GM23338 (cell line): ENCODE measurements around the gene DHRS13. TPM values are rescaled to one million over a fixed set of nuclear protein-coding genes. Genes with fewer than 3 reads are reported as not detected.
"Not testable (repeated sequence)": the region's sequence is repeated elsewhere in the genome, so short reads cannot be mapped to it uniquely, and the experiment has no call there.

Experiments
- ATAC-seq: fragments of 200-7000 bp; cut with Tn5 transposase; 3 replicates; pipeline ENCODE4 v1.9.1; 2020
- DNase-seq: peaks from one replicate; pipeline ENCODE4 v3.0.0-alpha.2; 2015; ENCODE audit warnings: low spot score
- H2AFZ ChIP-seq: fragments of 200-600 bp; sonication (generic); 2 replicates; pipeline ENCODE4 v1.8.0; 2016; ENCODE audit warnings: antibody characterized with exemption, mild to moderate bottlenecking, moderate library complexity
- H3F3A ChIP-seq: fragments of 200-600 bp; sonication (generic); replicated peaks from 2 replicates; pipeline ENCODE4 v1.8.0; 2017; ENCODE audit warnings: antibody characterized with exemption, mixed run types, low read depth
- H3K27ac ChIP-seq: fragments of 200-600 bp; sonication (generic); 2 replicates; pipeline ENCODE4 v1.6.1; 2016; ENCODE audit warnings: low read depth
- H3K27me3 ChIP-seq: fragments of 200-600 bp; sonication (generic); 2 replicates; pipeline ENCODE4 v1.8.0; 2016; ENCODE audit warnings: mild to moderate bottlenecking, mixed run types, moderate library complexity; ENCODE audit not compliant: insufficient read depth
- H3K36me3 ChIP-seq: fragments of 200-600 bp; sonication (generic); 2 replicates; pipeline ENCODE4 v1.8.0; 2016; ENCODE audit warnings: mild to moderate bottlenecking; ENCODE audit not compliant: insufficient read depth
- H3K4me1 ChIP-seq: fragments of 200-600 bp; sonication (generic); 2 replicates; pipeline ENCODE4 v1.8.0; 2016; ENCODE audit warnings: mild to moderate bottlenecking, moderate library complexity; ENCODE audit not compliant: insufficient read depth
- H3K4me2 ChIP-seq: fragments of 200-600 bp; sonication (generic); 2 replicates; pipeline ENCODE4 v1.7.1; 2017; ENCODE audit warnings: mixed run types
- H3K4me3 ChIP-seq: fragments of 200-600 bp; sonication (generic); 2 replicates; pipeline ENCODE4 v1.6.1; 2016; ENCODE audit warnings: mixed run types
- H3K79me2 ChIP-seq: fragments of 200-600 bp; sonication (generic); replicated peaks from 2 replicates; pipeline ENCODE4 v1.8.0; 2017; ENCODE audit warnings: mild to moderate bottlenecking; ENCODE audit not compliant: insufficient read depth
- H3K9me2 ChIP-seq: fragments of 200-600 bp; sonication (generic); 2 replicates; pipeline ENCODE4 v1.8.0; 2017; ENCODE audit not compliant: insufficient read depth
- H4K20me1 ChIP-seq: fragments of 200-600 bp; sonication (generic); replicated peaks from 2 replicates; pipeline ENCODE4 v1.8.0; 2017; ENCODE audit warnings: mild to moderate bottlenecking; ENCODE audit not compliant: insufficient read depth
- H3K27ac Mint-ChIP-seq: 2 replicates; pipeline ENCODE4 v1.8.0; 2020; ENCODE audit warnings: inconsistent platforms, mild to moderate bottlenecking, moderate library complexity, mixed read lengths
- H3K27me3 Mint-ChIP-seq: 3 replicates; pipeline ENCODE4 v1.8.0; 2022; ENCODE audit warnings: low read depth, mild to moderate bottlenecking, moderate library complexity, mixed read lengths, inconsistent platforms; ENCODE audit not compliant: insufficient read depth, poor library complexity
- H3K36me3 Mint-ChIP-seq: 3 replicates; pipeline ENCODE4 v1.8.0; 2021; ENCODE audit warnings: low read depth, mild to moderate bottlenecking, inconsistent platforms, moderate library complexity, mixed read lengths
- H3K4me1 Mint-ChIP-seq: 3 replicates; pipeline ENCODE4 v1.8.0; 2020; ENCODE audit warnings: mild to moderate bottlenecking, inconsistent platforms, mixed read lengths
- H3K4me3 Mint-ChIP-seq: 3 replicates; pipeline ENCODE4 v1.8.0; 2021; ENCODE audit warnings: moderate library complexity, mild to moderate bottlenecking, inconsistent platforms, mixed read lengths
- H3K9me3 Mint-ChIP-seq: 3 replicates; pipeline ENCODE4 v1.8.0; 2020; ENCODE audit warnings: moderate library complexity, mild to moderate bottlenecking, inconsistent platforms, mixed read lengths
- CREB1 ChIP-seq: fragments of 250-450 bp; sonication (Bioruptor Pico); IDR thresholded peaks from 2 replicates; pipeline ENCODE4 v1.5.0; 2020; ENCODE audit warnings: low read depth, mild to moderate bottlenecking, moderate library complexity
- CTCF ChIP-seq, 2 experiments: fragments of 200-600 bp in 1 of 2; sonication (generic) in 1 of 2; conservative IDR thresholded peaks; 2 replicates each; pipeline versions ENCODE4 v1.5.1 to v1.6.1; 2016 to 2017; ENCODE audit warnings: antibody characterized with exemption in 2 of 2, low read depth in 2 of 2, mild to moderate bottlenecking in 2 of 2, moderate library complexity in 1 of 2
- ETS1 ChIP-seq: IDR thresholded peaks from 2 replicates; pipeline ENCODE4 v1.6.1; 2016; ENCODE audit warnings: antibody characterized with exemption
- EZH2 ChIP-seq: fragments of 200-600 bp; sonication (generic); IDR thresholded peaks from one replicate; pipeline ENCODE4 v1.8.0; 2017; ENCODE audit warnings: antibody characterized with exemption, mild to moderate bottlenecking, low read depth; ENCODE audit not compliant: unreplicated experiment
- EZH2phosphoT487 ChIP-seq: fragments of 200-600 bp; sonication (generic); IDR thresholded peaks from one replicate; pipeline ENCODE4 v1.8.1; 2018; ENCODE audit warnings: antibody characterized with exemption; ENCODE audit not compliant: unreplicated experiment
- JUNB ChIP-seq: IDR thresholded peaks from one replicate; pipeline ENCODE4 v1.6.1; 2016; ENCODE audit warnings: antibody characterized with exemption; ENCODE audit not compliant: unreplicated experiment
- POLR2AphosphoS5 ChIP-seq: IDR thresholded peaks from 2 replicates; pipeline ENCODE4 v1.6.1; 2016; ENCODE audit warnings: antibody characterized with exemption, low read depth
- STAT1 ChIP-seq: IDR thresholded peaks from one replicate; pipeline ENCODE4 v1.6.1; 2016; ENCODE audit warnings: antibody characterized with exemption; ENCODE audit not compliant: unreplicated experiment
- ZNF114 ChIP-seq: fragments of 250-450 bp; sonication (Bioruptor Pico); IDR thresholded peaks from 2 replicates; pipeline ENCODE4 v1.5.0; 2020; ENCODE audit warnings: mild to moderate bottlenecking, moderate library complexity
- ZNF331 ChIP-seq: fragments of 250-450 bp; sonication (Bioruptor Pico); IDR thresholded peaks from 2 replicates; pipeline ENCODE4 v1.5.0; 2020; ENCODE audit warnings: low read depth, mild to moderate bottlenecking, moderate library complexity
- ZNF462 ChIP-seq: fragments of 250-450 bp; sonication (Bioruptor Pico); IDR thresholded peaks from 2 replicates; pipeline ENCODE4 v1.5.0; 2020; ENCODE audit warnings: mild to moderate bottlenecking, moderate library complexity
- polyA plus RNA-seq: library from polyadenylated mRNA; unstranded; fragments of >200 nt; fragmentation: Nextera tagmentation; extraction: Ambion mirVana; gene quantifications from 2 replicates; pipeline ENCODE4 v1.2.1, GENCODE V29; 2016
- total RNA-seq: library from RNA; depleted of rRNA; stranded (reverse); fragments of >200 nt; shearing (Covaris generic); gene quantifications from 2 replicates; pipeline ENCODE4 v1.2.3, GENCODE V29; 2014

The DHRS13 gene
- total and polyA plus RNA-seq, 2 experiments from 2014 or later: 5.4 to 34.2 TPM

GRCh38 chr17:28877150-28877711 lies 25.6 kb downstream of the DHRS13 start:
- not testable (repeated sequence) for H3K9me2 ChIP-seq, H2AFZ ChIP-seq, H3K4me2 ChIP-seq, H3K27me3 Mint-ChIP-seq, DNase-seq, H3K4me1 ChIP-seq, H3K36me3 ChIP-seq, ATAC-seq, H3F3A ChIP-seq, H3K27ac ChIP-seq, H3K4me3 Mint-ChIP-seq, H3K79me2 ChIP-seq, H3K4me3 ChIP-seq, H3K4me1 Mint-ChIP-seq, H4K20me1 ChIP-seq, H3K27me3 ChIP-seq, H3K27ac Mint-ChIP-seq
- Mint-ChIP-seq H3K36me3 (peaks cover 45% of the 10 kb centered on the region), H3K9me3 (peaks cover 11% of the 10 kb centered on the region; the same call in 2 of the 3 replicates)

- no peak overlapping the region for H3K4me3 ChIP-seq
- no peaks in the 10 kb centered on the region for H3K9me2 ChIP-seq
- ATAC-seq (no peak), DNase-seq (no peak)
- peaks cover 5% of the 10 kb centered on the region for H3K4me1 Mint-ChIP-seq
- H3K27ac Mint-ChIP-seq: no peak overlapping the region
- TF ChIP-seq ETS1: no peak
- no peak for TF ChIP-seq JUNB
- no peak for TF ChIP-seq EZH2phosphoT487
- no peak for TF ChIP-seq CREB1 (CRISPR knock-in tag)
- no peak for TF ChIP-seq EZH2
- TF ChIP-seq STAT1: no peak
- TF ChIP-seq ZNF114 (CRISPR knock-in tag): no peak
- TF ChIP-seq POLR2AphosphoS5: no peak
- no peak for TF ChIP-seq ZNF462 (CRISPR knock-in tag)
- no peak for TF ChIP-seq ZNF331 (CRISPR knock-in tag)
- TF ChIP-seq CTCF (conservative IDR thresholded peaks at IDR 0.05; ENCODE audit: low read depth in 2 of 2): no peak
- H3K4me2 ChIP-seq: no peak overlapping the region
- no peaks in the 10 kb centered on the region for H3K27me3 ChIP-seq
- no peak overlapping the region for H2AFZ ChIP-seq
- H3K4me3 Mint-ChIP-seq: no peak overlapping the region; the same call in 2 of the 3 replicates
- H4K20me1 ChIP-seq: no peaks in the 10 kb centered on the region
- peaks cover 8% of the 10 kb centered on the region for H3K27me3 Mint-ChIP-seq
- no peaks in the 10 kb centered on the region for H3K79me2 ChIP-seq
- H3K36me3 ChIP-seq: no peaks in the 10 kb centered on the region
- H3K4me1 ChIP-seq: no peaks in the 10 kb centered on the region
- no peaks in the 10 kb centered on the region for H3F3A ChIP-seq
- peaks cover 11% of the 10 kb centered on the region; the same call in 2 of the 3 replicates for H3K9me3 Mint-ChIP-seq
- H3K36me3 Mint-ChIP-seq: peaks cover 32% of the 10 kb centered on the region
- no peak overlapping the region for H3K27ac ChIP-seq
These were observed 26.9 kb downstream of the DHRS13 start for GRCh38 chr17:28875848-28876550.
